Lower lobe of right lung (tissue), 2 donors: Measurements from ENCODE around the gene CTCF. TPM values are rescaled to one million over a fixed set of nuclear protein-coding genes. Genes with fewer than 3 reads are reported as not detected.

Experiments
- ATAC-seq, 2 donors: fragments of 200-7000 bp; cut with Tn5 transposase; one replicate each; pipeline ENCODE4 v1.9.1; 2020 to 2022; ENCODE audit warnings: mild to moderate bottlenecking in 2 of 2, moderate library complexity in 2 of 2
- DNase-seq: peaks from one replicate; pipeline ENCODE4 v3.0.0-alpha.2; 2020
- H3K27ac ChIP-seq: fragments of 200-600 bp; one replicate; pipeline ENCODE4 v1.8.0; 2022
- H3K27me3 ChIP-seq: fragments of 200-600 bp; one replicate; pipeline ENCODE4 v1.8.0; 2022; ENCODE audit warnings: low read depth
- H3K36me3 ChIP-seq: fragments of 200-600 bp; one replicate; pipeline ENCODE4 v1.8.0; 2022; ENCODE audit warnings: mild to moderate bottlenecking
- H3K4me1 ChIP-seq: fragments of 200-600 bp; one replicate; pipeline ENCODE4 v1.8.0; 2022
- H3K4me3 ChIP-seq: fragments of 200-600 bp; one replicate; pipeline ENCODE4 v1.8.0; 2022; ENCODE audit warnings: mild to moderate bottlenecking
- H3K9me3 ChIP-seq: fragments of 200-600 bp; one replicate; pipeline ENCODE4 v1.8.0; 2022
- CTCF ChIP-seq: fragments of 200-600 bp; IDR thresholded peaks from one replicate; pipeline ENCODE4 v1.8.0; 2022; ENCODE audit warnings: antibody characterized with exemption, mild to moderate bottlenecking
- intact Hi-C: fragments of 100-400 bp; cut with DNase I; formaldehyde crosslinking; loops from one replicate; pipeline ENCODE4 v1.11.0; 2022
- total RNA-seq: library from RNA; stranded (reverse); fragmentation: NEBNext Ultra II Directional; extraction: Animal tissue kit (Norgen Biotek cat#: 25700); gene quantifications from one replicate; pipeline ENCODE4 v1.2.1, GENCODE V29; 2021
- donor health status: DM: no; HTN: yes; CAD: no; lungs with severe emphysema.

Gene CTCF
- total RNA-seq, 1 donor from 2014 or later: 36.2 TPM

DNA sequence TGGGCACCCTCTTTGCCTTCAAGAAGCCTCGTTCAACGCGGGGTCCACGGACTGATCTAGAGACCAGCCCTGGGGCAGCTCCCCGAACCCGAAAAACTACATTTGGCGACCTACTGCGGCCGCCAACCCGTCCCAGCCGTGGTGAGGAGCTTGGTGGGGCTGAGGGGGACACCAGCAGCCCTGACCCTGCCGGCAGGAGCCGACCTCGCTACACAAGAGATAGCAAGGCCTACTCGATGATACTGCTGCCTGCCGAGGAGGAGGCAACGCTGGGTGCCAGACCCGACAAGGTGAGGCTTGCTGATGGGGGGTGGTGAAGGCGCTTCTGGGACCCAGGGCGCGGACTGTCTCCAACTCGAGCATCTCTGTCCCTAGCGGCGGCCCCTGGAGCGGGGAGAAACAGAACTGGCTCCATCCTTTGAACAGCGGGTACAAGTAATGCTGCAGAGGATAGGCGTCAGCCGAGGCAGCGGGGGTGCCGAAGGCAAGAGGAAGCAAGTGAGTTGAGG, 92.1 kb downstream of the CTCF start:
- no peak for TF ChIP-seq CTCF
- no peak overlapping the region for H3K27ac ChIP-seq
- no peak for DNase-seq
- ATAC-seq: no peak
- intact Hi-C loops: no loop called here
- peaks cover 17% of the 10 kb centered on the region for H3K36me3 ChIP-seq
- H3K4me1 ChIP-seq: peaks cover 16% of the 10 kb centered on the region
- peaks cover 43% of the 10 kb centered on the region for H3K27me3 ChIP-seq
- H3K4me3 ChIP-seq: no peak overlapping the region
- H3K9me3 ChIP-seq: no peaks in the 10 kb centered on the region

DNA sequence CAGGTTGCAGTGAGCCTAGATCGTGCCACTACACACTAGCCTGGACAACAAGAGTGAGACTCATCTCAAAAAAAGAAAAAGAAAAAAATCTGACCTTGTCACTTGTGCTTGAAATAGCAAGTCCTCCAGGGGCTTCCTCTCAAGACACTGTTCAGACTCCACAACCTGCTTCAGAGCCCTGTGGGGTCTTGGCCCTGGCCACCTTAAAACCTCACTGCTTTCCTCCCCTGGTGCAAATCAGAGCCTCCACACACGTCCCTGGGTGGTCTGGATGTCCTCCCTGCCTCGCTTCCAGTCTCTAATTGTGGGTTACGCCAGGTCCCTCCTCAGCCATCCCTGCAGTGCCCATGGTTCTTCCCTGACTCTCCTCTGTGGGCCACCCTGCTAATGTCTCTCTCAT, 93.0 kb downstream of the CTCF start:
- H3K36me3 ChIP-seq: peaks cover 17% of the 10 kb centered on the region
- intact Hi-C loops: no loop called here
- H3K4me1 ChIP-seq: peaks cover 19% of the 10 kb centered on the region
- H3K4me3 ChIP-seq: no peak overlapping the region
- H3K27me3 ChIP-seq: peaks cover 36% of the 10 kb centered on the region
- no peak overlapping the region for H3K27ac ChIP-seq
- TF ChIP-seq CTCF: no peak
- no peak for ATAC-seq
- no peaks in the 10 kb centered on the region for H3K9me3 ChIP-seq
- no peak for DNase-seq

GRCh38 chr16:67656344-67657016, 94.2 kb downstream of the CTCF start:
- Histone ChIP-seq H3K36me3 (peaks cover 17% of the 10 kb centered on the region), H3K4me1 (peaks cover 26% of the 10 kb centered on the region), H3K27ac (no peak overlapping the region), H3K9me3 (no peaks in the 10 kb centered on the region), H3K27me3 (peaks cover 28% of the 10 kb centered on the region), H3K4me3 (no peak overlapping the region)
- no peak for TF ChIP-seq CTCF
- DNase-seq (no peak), ATAC-seq (no peak)
- intact Hi-C loops: no loop called here

DNA sequence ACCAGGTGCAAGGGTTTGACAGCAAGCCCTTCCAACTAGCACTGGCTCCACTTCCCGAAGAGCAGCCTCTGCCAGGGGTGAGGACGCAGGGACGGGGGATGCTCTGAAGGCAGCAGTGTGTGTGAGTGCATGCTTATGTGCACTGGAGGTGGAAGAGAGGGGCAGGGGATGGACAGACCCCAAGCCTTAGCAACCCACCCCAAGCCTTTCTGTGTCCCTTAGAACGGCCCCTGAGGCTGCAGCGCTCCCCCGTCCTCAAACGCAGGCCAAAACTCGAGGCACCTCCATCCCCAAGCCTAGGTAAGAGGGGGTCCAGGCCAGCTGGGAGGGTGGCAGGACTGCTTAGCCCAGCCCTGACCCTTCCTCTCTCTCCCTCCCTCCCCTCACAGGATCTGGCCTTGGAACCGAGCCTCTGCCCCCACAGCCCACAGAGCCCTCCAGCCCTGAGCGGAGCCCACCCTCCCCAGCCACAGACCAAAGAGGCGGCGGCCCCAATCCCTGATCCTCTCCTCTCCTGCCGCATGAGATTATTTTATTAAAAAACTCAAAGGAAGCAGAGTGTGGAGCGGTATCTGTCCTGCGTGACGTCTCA, 94.8 kb downstream of the CTCF start:
- ATAC-seq: no peak
- intact Hi-C loops: no loop called here
- no peak for DNase-seq
- peaks cover 17% of the 10 kb centered on the region for H3K36me3 ChIP-seq
- no peak for TF ChIP-seq CTCF
- H3K4me3 ChIP-seq: no peak overlapping the region
- H3K27ac ChIP-seq: no peak overlapping the region
- H3K9me3 ChIP-seq: no peaks in the 10 kb centered on the region
- H3K27me3 ChIP-seq: peaks cover 21% of the 10 kb centered on the region
- peaks cover 27% of the 10 kb centered on the region for H3K4me1 ChIP-seq

- ATAC-seq: no peak
- intact Hi-C loops: no loop called here
- no peak for TF ChIP-seq CTCF
- peaks cover 24% of the 10 kb centered on the region for H3K36me3 ChIP-seq
- DNase-seq: no peak
- H3K4me1 ChIP-seq: peaks cover 27% of the 10 kb centered on the region
- H3K9me3 ChIP-seq: no peaks in the 10 kb centered on the region
- H3K27me3 ChIP-seq: peaks cover 20% of the 10 kb centered on the region
- H3K4me3 ChIP-seq: no peak overlapping the region
- H3K27ac ChIP-seq: no peak overlapping the region
Observed at GRCh38 chr16:67657751-67658518, 95.6 kb downstream of the CTCF start.
